Gastrocnemius medialis (tissue), 4 donors: ENCODE results near the gene NCS1. TPM values are rescaled to one million over a fixed set of nuclear protein-coding genes. Genes with fewer than 3 reads are reported as not detected.

Experiments used
- ATAC-seq, 2 donors: fragments of 150-250 bp; one replicate each; pipeline ENCODE4 v1.9.1; 2016
- DNase-seq, 2 donors: peaks; one replicate each; pipeline ENCODE4 v3.0.0-alpha.2; 2019
- H3K27ac ChIP-seq, 4 donors: fragments of 200-600 bp; sonication (generic); 1 replicate in 1 of 4; 2 replicates in 3 of 4; pipeline ENCODE4 v1.5.1; 2016 to 2018; ENCODE audit warnings: mild to moderate bottlenecking in 2 of 4, moderate library complexity in 1 of 4
- H3K27me3 ChIP-seq, 3 donors: fragments of 200-600 bp; sonication (generic) in 2 of 3; 1 replicate in 1 of 3; 2 replicates in 2 of 3; pipeline versions ENCODE4 v1.5.1 to v1.6.0; 2016 to 2019; ENCODE audit warnings: mild to moderate bottlenecking in 1 of 3, moderate library complexity in 1 of 3
- H3K36me3 ChIP-seq, 2 donors: fragments of 200-600 bp; sonication (generic) in 1 of 2; one replicate each; pipeline ENCODE4 v1.5.1; 2017 to 2018
- H3K4me1 ChIP-seq, 2 donors: fragments of 200-600 bp; sonication (generic) in 1 of 2; one replicate each; pipeline ENCODE4 v1.5.1; 2016 to 2017; ENCODE audit warnings: mild to moderate bottlenecking in 2 of 2
- H3K4me3 ChIP-seq, 4 donors: fragments of 200-600 bp; sonication (generic) in 3 of 4; 1 replicate in 1 of 4; 2 replicates in 3 of 4; pipeline ENCODE4 v1.5.1; 2016 to 2019; ENCODE audit warnings: mild to moderate bottlenecking in 2 of 4
- H3K9me3 ChIP-seq, 3 donors: fragments of 200-600 bp; sonication (generic) in 2 of 3; 1 replicate in 1 of 3; 2 replicates in 2 of 3; pipeline ENCODE4 v1.5.1; 2016 to 2019
- CTCF ChIP-seq, 5 experiments: fragments of 450-650 bp in 3 of 5; fragments of 200-600 bp in 2 of 5; sonication (generic) in 2 of 5; IDR thresholded peaks in 4 of 5; conservative IDR thresholded peaks in 1 of 5; 1 replicate in 4 of 5; 2 replicates in 1 of 5; pipeline ENCODE4 v1.5.1; 2016 to 2019; ENCODE audit warnings: antibody characterized with exemption in 5 of 5, mild to moderate bottlenecking in 3 of 5, moderate library complexity in 3 of 5
- POLR2A ChIP-seq, 2 donors: fragments of 450-650 bp; IDR thresholded peaks; one replicate each; pipeline ENCODE4 v1.6.1; 2017; ENCODE audit warnings: antibody characterized with exemption in 2 of 2, mild to moderate bottlenecking in 2 of 2, moderate library complexity in 2 of 2
- in situ Hi-C, 4 donors: fragments of 200-750 bp; cut with MboI; loops; one replicate each; pipeline versions ENCODE4 v1.15.0 to v1.8.0; 2017; ENCODE audit warnings: low sequenced_read_pairs in 4 of 4
- intact Hi-C: fragments of 100-400 bp; cut with DNase I; formaldehyde crosslinking; loops from one replicate; pipeline ENCODE4 v1.15.1; 2023; ENCODE audit warnings: low total_unique reads
- total RNA-seq, 4 donors: library from RNA; depleted of rRNA; stranded (reverse); fragments of >200 nt; gene quantifications; one replicate each; pipeline versions ENCODE4 v1.1.0 to v1.2.3, GENCODE V29; 2016

NCS1 gene
- total RNA-seq, 4 donors from 2014 or later = 2.1 to 4.6 (median 2.5) TPM

- H3K36me3 ChIP-seq = no peaks in the 10 kb centered on the region
- peaks cover 6 to 15% of the 10 kb centered on the region in 2 donors for H3K4me1 ChIP-seq
- intact Hi-C loops (no loop called here), in situ Hi-C loops (no loop called here)
- no peak for ATAC-seq
- no peak overlapping the region for H3K4me3 ChIP-seq
- TF ChIP-seq CTCF (IDR thresholded peaks at IDR 0.05 in 4 of 5, conservative IDR thresholded peaks at IDR 0.05 in 1 of 5) (no peak), POLR2A (IDR thresholded peaks at IDR 0.05) (no peak)
- no peaks in the 10 kb centered on the region for H3K27me3 ChIP-seq
- H3K27ac ChIP-seq = no peak overlapping the region
- DNase-seq = no peak
- no peaks in the 10 kb centered on the region for H3K9me3 ChIP-seq
Observed at GRCh38 chr9:130143958-130144366, 28.2 kb upstream of the NCS1 start.

GRCh38 chr9:130144703-130145102 lies 27.5 kb upstream of the NCS1 start:
- peak in 1 of 2 donors; percentile 55 for DNase-seq
- TF ChIP-seq CTCF (IDR thresholded peaks at IDR 0.05 in 4 of 5, conservative IDR thresholded peaks at IDR 0.05 in 1 of 5) (no peak), POLR2A (IDR thresholded peaks at IDR 0.05) (no peak)

GRCh38 chr9:130145658-130146057 lies 26.5 kb upstream of the NCS1 start:
- H3K27ac ChIP-seq = no peak overlapping the region
- no peaks in the 10 kb centered on the region for H3K36me3 ChIP-seq
- H3K27me3 ChIP-seq = no peaks in the 10 kb centered on the region
- TF ChIP-seq POLR2A (IDR thresholded peaks at IDR 0.05) (no peak), CTCF (IDR thresholded peaks at IDR 0.05 in 4 of 5, conservative IDR thresholded peaks at IDR 0.05 in 1 of 5) (no peak)
- intact Hi-C loops = no loop called here
- ATAC-seq (no peak), DNase-seq (no peak)
- no peak overlapping the region for H3K4me3 ChIP-seq
- in situ Hi-C loops = no loop called here
- H3K4me1 ChIP-seq = peaks cover 3 to 6% of the 10 kb centered on the region in 2 donors
- H3K9me3 ChIP-seq = no peaks in the 10 kb centered on the region

More at GRCh38 chr9:130144703-130145102, 27.5 kb upstream of the NCS1 start:
- Histone ChIP-seq H3K27me3 (no peaks in the 10 kb centered on the region), H3K36me3 (no peaks in the 10 kb centered on the region), H3K4me3 (no peak overlapping the region), H3K9me3 (no peaks in the 10 kb centered on the region), H3K27ac (no peak overlapping the region), H3K4me1 (peaks cover 6 to 7% of the 10 kb centered on the region in 2 donors)
- ATAC-seq = peak in 1 of 2 donors; percentile 77
- in situ Hi-C loops (no loop called here), intact Hi-C loops (no loop called here)

- Histone ChIP-seq H3K9me3 (no peaks in the 10 kb centered on the region), H3K27ac (no peak overlapping the region), H3K4me1 (peaks cover 3 to 6% of the 10 kb centered on the region in 2 donors), H3K4me3 (no peak overlapping the region), H3K36me3 (no peaks in the 10 kb centered on the region), H3K27me3 (no peaks in the 10 kb centered on the region)
- intact Hi-C loops = no loop called here
- DNase-seq = no peak
- TF ChIP-seq POLR2A (IDR thresholded peaks at IDR 0.05) (no peak), CTCF (IDR thresholded peaks at IDR 0.05 in 4 of 5, conservative IDR thresholded peaks at IDR 0.05 in 1 of 5) (no peak)
- in situ Hi-C loops = no loop called here
- ATAC-seq = no peak
Observed at GRCh38 chr9:130147198-130147597, 25.0 kb upstream of the NCS1 start.

- Histone ChIP-seq H3K27ac (no peak overlapping the region), H3K36me3 (no peaks in the 10 kb centered on the region), H3K4me3 (no peak overlapping the region), H3K4me1 (peaks cover 3 to 6% of the 10 kb centered on the region in 2 donors), H3K27me3 (no peaks in the 10 kb centered on the region), H3K9me3 (no peaks in the 10 kb centered on the region)
- DNase-seq (no peak), ATAC-seq (no peak)
- TF ChIP-seq POLR2A (IDR thresholded peaks at IDR 0.05) (no peak), CTCF (IDR thresholded peaks at IDR 0.05 in 4 of 5, conservative IDR thresholded peaks at IDR 0.05 in 1 of 5) (no peak)
- in situ Hi-C loops = no loop called here
- intact Hi-C loops = no loop called here
Observed at GRCh38 chr9:130147910-130148309, 24.3 kb upstream of the NCS1 start.
